WTC11 (cell line): ENCODE measurements around the gene TOM1L2. TPM values are rescaled to one million over a fixed set of nuclear protein-coding genes. Genes with fewer than 3 reads are reported as not detected.
A peak's percentile ranks its signal among the peaks of the same experiment; 100 is the strongest.

Experiments
- ATAC-seq: fragments of 200-7000 bp; cut with Tn5 transposase; 2 replicates; pipeline ENCODE4 v1.10.0; 2021; ENCODE audit warnings: mild to moderate bottlenecking, moderate library complexity
- CTCF ChIA-PET: fragments of 300-600 bp; sonication (Branson Sonifier 250); formaldehyde crosslinking; loops from one replicate; lab custom pipeline; 2021; ENCODE audit warnings: antibody characterized with exemption; lab: Charles Lee
- POLR2A ChIA-PET: fragments of 350-600 bp; sonication (Branson Sonifier 250); formaldehyde crosslinking; loops from one replicate; lab custom pipeline; 2021; ENCODE audit warnings: antibody characterized with exemption; lab: Charles Lee
- DNase-seq: peaks from one replicate; pipeline ENCODE4 v3.0.0; 2021; ENCODE audit warnings: low spot score
- H3K27ac Mint-ChIP-seq: 2 replicates; pipeline ENCODE4 v1.8.0; 2021; ENCODE audit warnings: mixed read lengths
- H3K27me3 Mint-ChIP-seq: 2 replicates; pipeline ENCODE4 v1.8.0; 2021; ENCODE audit warnings: low read depth, mild to moderate bottlenecking, moderate library complexity, mixed read lengths
- H3K36me3 Mint-ChIP-seq: 2 replicates; pipeline ENCODE4 v1.8.0; 2021; ENCODE audit warnings: mixed read lengths
- H3K4me1 Mint-ChIP-seq: 2 replicates; pipeline ENCODE4 v1.8.0; 2022; ENCODE audit warnings: mixed read lengths
- H3K4me3 Mint-ChIP-seq: 2 replicates; pipeline ENCODE4 v1.8.0; 2021; ENCODE audit warnings: mild to moderate bottlenecking, moderate library complexity, mixed read lengths
- H3K9me3 Mint-ChIP-seq: 2 replicates; pipeline ENCODE4 v1.8.0; 2021; ENCODE audit warnings: mixed read lengths
- ESRRA ChIP-seq: sonication (generic); formaldehyde crosslinking; IDR thresholded peaks from 2 replicates; pipeline ENCODE4 v1.8.1; 2022; ENCODE audit warnings: mild to moderate bottlenecking, missing genetic modification reagents, borderline replicate concordance
- FOXP1 ChIP-seq: sonication (generic); formaldehyde crosslinking; IDR thresholded peaks from 2 replicates; pipeline ENCODE4 v1.8.0; 2022; ENCODE audit warnings: missing genetic modification reagents, mild to moderate bottlenecking, moderate library complexity, borderline replicate concordance
- GTF2I ChIP-seq: fragments of 250-450 bp; sonication (Bioruptor Pico); conservative IDR thresholded peaks from 2 replicates; pipeline ENCODE4 v1.4.0; 2021; ENCODE audit warnings: mild to moderate bottlenecking
- MYBL2 ChIP-seq: sonication (generic); formaldehyde crosslinking; IDR thresholded peaks from 2 replicates; pipeline ENCODE4 v1.8.1; 2023; ENCODE audit warnings: mild to moderate bottlenecking, moderate library complexity, missing genetic modification reagents
- NFYB ChIP-seq: sonication (generic); formaldehyde crosslinking; conservative IDR thresholded peaks from 2 replicates; pipeline ENCODE4 v1.8.0; 2022; ENCODE audit warnings: low read depth, missing genetic modification reagents
- PRRX2 ChIP-seq: fragments of 250-450 bp; sonication (Bioruptor Pico); IDR thresholded peaks from 2 replicates; pipeline ENCODE4 v1.8.0; 2021; ENCODE audit warnings: mild to moderate bottlenecking
- TEAD1 ChIP-seq: sonication (generic); formaldehyde crosslinking; IDR thresholded peaks from 2 replicates; pipeline ENCODE4 v1.8.0; 2022; ENCODE audit warnings: mild to moderate bottlenecking, missing genetic modification reagents
- TEAD4 ChIP-seq: sonication (generic); formaldehyde crosslinking; IDR thresholded peaks from 2 replicates; pipeline ENCODE4 v1.8.0; 2022; ENCODE audit warnings: mild to moderate bottlenecking, missing genetic modification reagents
- ZNF138 ChIP-seq: sonication (generic); formaldehyde crosslinking; conservative IDR thresholded peaks from 2 replicates; pipeline ENCODE4 v1.8.1; 2022; ENCODE audit warnings: mild to moderate bottlenecking, moderate library complexity, missing genetic modification reagents
- ZNF317 ChIP-seq: sonication (generic); formaldehyde crosslinking; IDR thresholded peaks from 2 replicates; pipeline ENCODE4 v1.8.1; 2023; ENCODE audit warnings: low read depth, mild to moderate bottlenecking, moderate library complexity, missing genetic modification reagents, borderline replicate concordance
- total RNA-seq: library from RNA; stranded (reverse); gene quantifications from 3 replicates; pipeline ENCODE4 v1.2.3, GENCODE V29; 2021
- TF ChIP-seq, protein P1 (sequence below): sonication (generic); formaldehyde crosslinking; IDR thresholded peaks from 2 replicates; pipeline ENCODE4 v1.8.0; 2023; ENCODE audit warnings: missing genetic modification reagents
- TF ChIP-seq, protein P2 (sequence below): sonication (generic); formaldehyde crosslinking; IDR thresholded peaks from 2 replicates; pipeline ENCODE4 v1.8.0; 2022; ENCODE audit warnings: mild to moderate bottlenecking, missing genetic modification reagents
- TF ChIP-seq, protein P3 (sequence below): sonication (generic); formaldehyde crosslinking; IDR thresholded peaks from 2 replicates; pipeline ENCODE4 v1.8.1; 2023; ENCODE audit warnings: mild to moderate bottlenecking, missing genetic modification reagents
- TF ChIP-seq, protein P4 (sequence below): fragments of 250-450 bp; sonication (Bioruptor Pico); IDR thresholded peaks from 2 replicates; pipeline ENCODE4 v1.8.0; 2021; ENCODE audit warnings: mild to moderate bottlenecking
- TF ChIP-seq, protein P5 (sequence below): sonication (generic); formaldehyde crosslinking; IDR thresholded peaks from 2 replicates; pipeline ENCODE4 v1.8.1; 2022; ENCODE audit warnings: mild to moderate bottlenecking, missing genetic modification reagents, moderate library complexity, borderline replicate concordance
- TF ChIP-seq, protein P6 (sequence below): fragments of 250-450 bp; sonication (Bioruptor Pico); IDR thresholded peaks from 2 replicates; pipeline ENCODE4 v1.9.0; 2021; ENCODE audit warnings: moderate library complexity, mild to moderate bottlenecking, inconsistent platforms, borderline replicate concordance
- TF ChIP-seq, protein P7 (sequence below): sonication (generic); formaldehyde crosslinking; conservative IDR thresholded peaks from 2 replicates; pipeline ENCODE4 v1.8.1; 2023; ENCODE audit warnings: mild to moderate bottlenecking, low read depth, missing genetic modification reagents, moderate library complexity
- TF ChIP-seq, protein P8 (sequence below): sonication (generic); formaldehyde crosslinking; IDR thresholded peaks from 2 replicates; pipeline ENCODE4 v1.8.1; 2022; ENCODE audit warnings: low read depth, mild to moderate bottlenecking, moderate library complexity, missing genetic modification reagents, borderline replicate concordance

The TOM1L2 gene
- total RNA-seq, 1 experiment from 2014 or later, result 6.4 TPM

DNA sequence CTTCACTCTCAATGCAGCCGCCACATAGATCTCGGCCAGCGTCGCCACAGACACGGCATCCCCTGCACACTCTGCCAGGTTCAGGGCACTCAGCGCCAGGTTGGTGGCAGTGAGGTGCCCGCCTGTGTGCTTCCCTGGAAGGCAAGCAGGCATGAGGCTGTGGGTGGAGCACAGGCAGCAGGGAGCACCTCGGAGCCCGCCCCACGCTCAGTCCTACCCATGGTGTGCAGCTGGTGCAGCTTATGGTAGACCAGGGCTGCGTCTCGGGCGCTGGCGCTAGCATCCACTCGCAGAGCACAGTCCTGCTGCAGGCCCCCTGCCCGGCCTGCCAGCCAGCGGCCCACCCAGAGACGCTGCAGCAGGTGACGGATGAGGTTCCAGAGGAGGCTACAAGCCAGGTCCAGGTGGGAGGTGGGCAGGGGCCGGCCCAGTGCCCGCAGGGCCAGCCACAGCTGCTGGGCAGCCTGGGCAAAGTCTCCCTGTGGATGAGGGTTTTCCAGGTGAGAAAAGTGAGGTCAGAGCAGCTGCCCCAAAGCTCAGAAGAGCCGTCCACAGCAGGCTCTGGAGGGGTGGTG lies 155.9 kb downstream of the TOM1L2 start:
- CTCF ChIA-PET, result interaction anchor here (0.9 to 1.0 kb wide), 2 partner anchors 69 to 103 kb away, joined by 3 read pairs; no protein-coding TSS in a partner anchor
- Mint-ChIP-seq H3K9me3 (no peaks in the 10 kb centered on the region), H3K4me3 (no peak overlapping the region), H3K27ac (no peak overlapping the region), H3K36me3 (peaks cover 34% of the 10 kb centered on the region), H3K4me1 (peaks cover 32% of the 10 kb centered on the region), H3K27me3 (no peaks in the 10 kb centered on the region)
- ATAC-seq (no peak), DNase-seq (no peak)
- POLR2A ChIA-PET, result no interaction called here
- peak; percentile 29; the same call in 1 of the 2 replicates for TF ChIP-seq FOXP1 (CRISPR knock-in tag)
- no peak for TF ChIP-seq ESRRA (CRISPR knock-in tag)
- TF ChIP-seq, protein P1, sequence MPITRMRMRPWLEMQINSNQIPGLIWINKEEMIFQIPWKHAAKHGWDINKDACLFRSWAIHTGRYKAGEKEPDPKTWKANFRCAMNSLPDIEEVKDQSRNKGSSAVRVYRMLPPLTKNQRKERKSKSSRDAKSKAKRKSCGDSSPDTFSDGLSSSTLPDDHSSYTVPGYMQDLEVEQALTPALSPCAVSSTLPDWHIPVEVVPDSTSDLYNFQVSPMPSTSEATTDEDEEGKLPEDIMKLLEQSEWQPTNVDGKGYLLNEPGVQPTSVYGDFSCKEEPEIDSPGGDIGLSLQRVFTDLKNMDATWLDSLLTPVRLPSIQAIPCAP (CRISPR knock-in tag), result no peak
- TF ChIP-seq TEAD1 (CRISPR knock-in tag), result no peak

DNA sequence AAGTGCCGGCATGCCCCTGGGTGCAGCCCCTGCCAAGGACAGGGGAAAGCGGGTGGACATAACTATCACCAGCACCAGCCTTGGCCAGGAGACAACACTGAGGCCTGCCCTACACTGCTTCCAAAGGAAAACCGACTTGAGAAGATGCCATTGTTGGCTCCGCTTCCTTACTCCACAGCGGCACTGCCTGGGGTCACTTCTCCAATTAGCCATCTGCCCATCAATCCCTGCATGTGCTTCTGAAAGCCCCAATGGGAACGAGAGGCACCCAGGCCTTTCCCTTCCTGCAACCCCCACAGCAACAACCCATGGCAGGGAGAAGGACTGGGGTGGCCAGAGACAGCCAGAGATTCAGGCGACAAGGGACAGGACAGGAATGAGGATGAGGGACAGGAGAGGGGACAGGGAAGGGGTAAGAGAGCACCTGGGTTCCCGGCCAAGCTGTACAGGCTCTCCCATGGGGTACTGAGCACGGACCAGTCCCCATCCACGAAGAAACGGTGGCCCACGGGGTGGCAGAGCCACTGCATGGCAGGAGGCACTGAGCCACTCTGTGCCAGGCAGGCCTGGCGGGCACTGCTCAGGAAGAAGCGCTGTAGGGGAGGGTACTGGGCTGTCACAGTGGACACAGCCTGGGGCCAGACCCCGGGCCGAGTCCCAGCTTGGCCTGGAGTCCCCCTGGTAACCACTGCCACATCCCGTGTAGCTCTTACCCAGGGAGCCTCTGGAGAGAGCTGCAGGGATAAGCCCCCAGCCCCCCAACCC lies 156.6 kb downstream of the TOM1L2 start:
- peaks cover 34% of the 10 kb centered on the region for H3K36me3 Mint-ChIP-seq
- H3K4me3 Mint-ChIP-seq, result no peak overlapping the region
- POLR2A ChIA-PET, result interaction anchor here (1.5 kb wide), 1 partner anchor 21 kb away, joined by 8 read pairs; the partner anchor contains the start of gene SREBF1
- no peaks in the 10 kb centered on the region for H3K9me3 Mint-ChIP-seq
- ATAC-seq (no peak), DNase-seq (no peak)
- no peak overlapping the region for H3K27ac Mint-ChIP-seq
- peaks cover 32% of the 10 kb centered on the region for H3K4me1 Mint-ChIP-seq
- no peaks in the 10 kb centered on the region for H3K27me3 Mint-ChIP-seq
- CTCF ChIA-PET, result interaction anchor here (1.0 kb wide), 1 partner anchor 14 kb away, joined by 3 read pairs; no protein-coding TSS in a partner anchor
- TF ChIP-seq, protein P2, sequence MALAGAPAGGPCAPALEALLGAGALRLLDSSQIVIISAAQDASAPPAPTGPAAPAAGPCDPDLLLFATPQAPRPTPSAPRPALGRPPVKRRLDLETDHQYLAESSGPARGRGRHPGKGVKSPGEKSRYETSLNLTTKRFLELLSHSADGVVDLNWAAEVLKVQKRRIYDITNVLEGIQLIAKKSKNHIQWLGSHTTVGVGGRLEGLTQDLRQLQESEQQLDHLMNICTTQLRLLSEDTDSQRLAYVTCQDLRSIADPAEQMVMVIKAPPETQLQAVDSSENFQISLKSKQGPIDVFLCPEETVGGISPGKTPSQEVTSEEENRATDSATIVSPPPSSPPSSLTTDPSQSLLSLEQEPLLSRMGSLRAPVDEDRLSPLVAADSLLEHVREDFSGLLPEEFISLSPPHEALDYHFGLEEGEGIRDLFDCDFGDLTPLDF (CRISPR knock-in tag), result no peak
- TF ChIP-seq TEAD4 (no peak), NFYB (CRISPR knock-in tag) (no peak), PRRX2 (no peak), ZNF317 (CRISPR knock-in tag) (no peak), ZNF138 (CRISPR knock-in tag) (no peak), MYBL2 (CRISPR knock-in tag) (no peak), GTF2I (CRISPR knock-in tag) (no peak)
- TF ChIP-seq, protein P3, sequence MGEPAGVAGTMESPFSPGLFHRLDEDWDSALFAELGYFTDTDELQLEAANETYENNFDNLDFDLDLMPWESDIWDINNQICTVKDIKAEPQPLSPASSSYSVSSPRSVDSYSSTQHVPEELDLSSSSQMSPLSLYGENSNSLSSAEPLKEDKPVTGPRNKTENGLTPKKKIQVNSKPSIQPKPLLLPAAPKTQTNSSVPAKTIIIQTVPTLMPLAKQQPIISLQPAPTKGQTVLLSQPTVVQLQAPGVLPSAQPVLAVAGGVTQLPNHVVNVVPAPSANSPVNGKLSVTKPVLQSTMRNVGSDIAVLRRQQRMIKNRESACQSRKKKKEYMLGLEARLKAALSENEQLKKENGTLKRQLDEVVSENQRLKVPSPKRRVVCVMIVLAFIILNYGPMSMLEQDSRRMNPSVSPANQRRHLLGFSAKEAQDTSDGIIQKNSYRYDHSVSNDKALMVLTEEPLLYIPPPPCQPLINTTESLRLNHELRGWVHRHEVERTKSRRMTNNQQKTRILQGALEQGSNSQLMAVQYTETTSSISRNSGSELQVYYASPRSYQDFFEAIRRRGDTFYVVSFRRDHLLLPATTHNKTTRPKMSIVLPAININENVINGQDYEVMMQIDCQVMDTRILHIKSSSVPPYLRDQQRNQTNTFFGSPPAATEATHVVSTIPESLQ (CRISPR knock-in tag), result no peak
- TF ChIP-seq, protein P4, sequence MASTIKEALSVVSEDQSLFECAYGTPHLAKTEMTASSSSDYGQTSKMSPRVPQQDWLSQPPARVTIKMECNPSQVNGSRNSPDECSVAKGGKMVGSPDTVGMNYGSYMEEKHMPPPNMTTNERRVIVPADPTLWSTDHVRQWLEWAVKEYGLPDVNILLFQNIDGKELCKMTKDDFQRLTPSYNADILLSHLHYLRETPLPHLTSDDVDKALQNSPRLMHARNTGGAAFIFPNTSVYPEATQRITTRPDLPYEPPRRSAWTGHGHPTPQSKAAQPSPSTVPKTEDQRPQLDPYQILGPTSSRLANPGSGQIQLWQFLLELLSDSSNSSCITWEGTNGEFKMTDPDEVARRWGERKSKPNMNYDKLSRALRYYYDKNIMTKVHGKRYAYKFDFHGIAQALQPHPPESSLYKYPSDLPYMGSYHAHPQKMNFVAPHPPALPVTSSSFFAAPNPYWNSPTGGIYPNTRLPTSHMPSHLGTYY (CRISPR knock-in tag), result no peak
- TF ChIP-seq, protein P5, sequence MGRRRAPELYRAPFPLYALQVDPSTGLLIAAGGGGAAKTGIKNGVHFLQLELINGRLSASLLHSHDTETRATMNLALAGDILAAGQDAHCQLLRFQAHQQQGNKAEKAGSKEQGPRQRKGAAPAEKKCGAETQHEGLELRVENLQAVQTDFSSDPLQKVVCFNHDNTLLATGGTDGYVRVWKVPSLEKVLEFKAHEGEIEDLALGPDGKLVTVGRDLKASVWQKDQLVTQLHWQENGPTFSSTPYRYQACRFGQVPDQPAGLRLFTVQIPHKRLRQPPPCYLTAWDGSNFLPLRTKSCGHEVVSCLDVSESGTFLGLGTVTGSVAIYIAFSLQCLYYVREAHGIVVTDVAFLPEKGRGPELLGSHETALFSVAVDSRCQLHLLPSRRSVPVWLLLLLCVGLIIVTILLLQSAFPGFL (CRISPR knock-in tag), result no peak
- TF ChIP-seq, protein P6, sequence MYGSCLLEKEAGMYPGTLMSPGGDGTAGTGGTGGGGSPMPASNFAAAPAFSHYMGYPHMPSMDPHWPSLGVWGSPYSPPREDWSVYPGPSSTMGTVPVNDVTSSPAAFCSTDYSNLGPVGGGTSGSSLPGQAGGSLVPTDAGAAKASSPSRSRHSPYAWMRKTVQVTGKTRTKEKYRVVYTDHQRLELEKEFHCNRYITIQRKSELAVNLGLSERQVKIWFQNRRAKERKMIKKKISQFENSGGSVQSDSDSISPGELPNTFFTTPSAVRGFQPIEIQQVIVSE (CRISPR knock-in tag), result no peak
- TF ChIP-seq, protein P7, sequence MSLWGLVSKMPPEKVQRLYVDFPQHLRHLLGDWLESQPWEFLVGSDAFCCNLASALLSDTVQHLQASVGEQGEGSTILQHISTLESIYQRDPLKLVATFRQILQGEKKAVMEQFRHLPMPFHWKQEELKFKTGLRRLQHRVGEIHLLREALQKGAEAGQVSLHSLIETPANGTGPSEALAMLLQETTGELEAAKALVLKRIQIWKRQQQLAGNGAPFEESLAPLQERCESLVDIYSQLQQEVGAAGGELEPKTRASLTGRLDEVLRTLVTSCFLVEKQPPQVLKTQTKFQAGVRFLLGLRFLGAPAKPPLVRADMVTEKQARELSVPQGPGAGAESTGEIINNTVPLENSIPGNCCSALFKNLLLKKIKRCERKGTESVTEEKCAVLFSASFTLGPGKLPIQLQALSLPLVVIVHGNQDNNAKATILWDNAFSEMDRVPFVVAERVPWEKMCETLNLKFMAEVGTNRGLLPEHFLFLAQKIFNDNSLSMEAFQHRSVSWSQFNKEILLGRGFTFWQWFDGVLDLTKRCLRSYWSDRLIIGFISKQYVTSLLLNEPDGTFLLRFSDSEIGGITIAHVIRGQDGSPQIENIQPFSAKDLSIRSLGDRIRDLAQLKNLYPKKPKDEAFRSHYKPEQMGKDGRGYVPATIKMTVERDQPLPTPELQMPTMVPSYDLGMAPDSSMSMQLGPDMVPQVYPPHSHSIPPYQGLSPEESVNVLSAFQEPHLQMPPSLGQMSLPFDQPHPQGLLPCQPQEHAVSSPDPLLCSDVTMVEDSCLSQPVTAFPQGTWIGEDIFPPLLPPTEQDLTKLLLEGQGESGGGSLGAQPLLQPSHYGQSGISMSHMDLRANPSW (CRISPR knock-in tag), result no peak
- TF ChIP-seq, protein P8, sequence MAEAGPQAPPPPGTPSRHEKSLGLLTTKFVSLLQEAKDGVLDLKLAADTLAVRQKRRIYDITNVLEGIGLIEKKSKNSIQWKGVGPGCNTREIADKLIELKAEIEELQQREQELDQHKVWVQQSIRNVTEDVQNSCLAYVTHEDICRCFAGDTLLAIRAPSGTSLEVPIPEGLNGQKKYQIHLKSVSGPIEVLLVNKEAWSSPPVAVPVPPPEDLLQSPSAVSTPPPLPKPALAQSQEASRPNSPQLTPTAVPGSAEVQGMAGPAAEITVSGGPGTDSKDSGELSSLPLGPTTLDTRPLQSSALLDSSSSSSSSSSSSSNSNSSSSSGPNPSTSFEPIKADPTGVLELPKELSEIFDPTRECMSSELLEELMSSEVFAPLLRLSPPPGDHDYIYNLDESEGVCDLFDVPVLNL (CRISPR knock-in tag), result no peak
